Neural cell (in vitro differentiated cells): ENCODE results near the gene MEGF9. TPM values are rescaled to one million over a fixed set of nuclear protein-coding genes. Genes with fewer than 3 reads are reported as not detected.

Experiments used
- H2AFZ ChIP-seq: fragments of 200-600, 300-800 bp; sonication (generic), shearing (Covaris generic); 2 replicates; pipeline ENCODE4 v1.6.0; 2014; ENCODE audit warnings: low read depth, mild to moderate bottlenecking, antibody characterized with exemption, low read length, moderate library complexity
- H3F3A ChIP-seq: fragments of 200-600 bp; shearing (Covaris generic); 2 replicates; pipeline ENCODE4 v1.6.1; 2016; ENCODE audit warnings: mild to moderate bottlenecking, moderate library complexity, mixed read lengths, antibody characterized with exemption, low read length; ENCODE audit not compliant: insufficient read depth, poor library complexity, severe bottlenecking
- H3K27ac ChIP-seq: fragments of 200-600, 300-800 bp; sonication (generic), shearing (Covaris generic); 2 replicates; pipeline ENCODE4 v1.5.1; 2014; ENCODE audit warnings: mild to moderate bottlenecking, low read length, moderate library complexity
- H3K27me3 ChIP-seq: fragments of 300-800, 200-600 bp; sonication (generic), shearing (Covaris generic); 2 replicates; pipeline ENCODE4 v1.6.0; 2014; ENCODE audit warnings: mild to moderate bottlenecking, low read depth, low read length, moderate library complexity; ENCODE audit not compliant: insufficient read depth
- H3K36me3 ChIP-seq: fragments of 300-800, 200-600 bp; sonication (generic), shearing (Covaris generic); 2 replicates; pipeline ENCODE4 v1.5.1; 2014; ENCODE audit warnings: mild to moderate bottlenecking, antibody characterized with exemption, low read length, moderate library complexity; ENCODE audit not compliant: insufficient read depth
- H3K4me2 ChIP-seq: fragments of 300-800, 200-600 bp; sonication (generic), shearing (Covaris generic); 2 replicates; pipeline ENCODE4 v1.6.0; 2014; ENCODE audit warnings: mild to moderate bottlenecking, low read length
- H3K4me3 ChIP-seq: fragments of 300-800, 200-600 bp; sonication (generic), shearing (Covaris generic); 2 replicates; pipeline ENCODE4 v1.5.1; 2014; ENCODE audit warnings: mild to moderate bottlenecking, low read length, moderate library complexity
- H3K79me2 ChIP-seq: fragments of 200-600 bp; shearing (Covaris generic); replicated peaks from 2 replicates; pipeline ENCODE4 v1.6.0; 2014; ENCODE audit warnings: mild to moderate bottlenecking, low read length, moderate library complexity; ENCODE audit not compliant: insufficient read depth
- H3K9ac ChIP-seq: fragments of 300-800, 200-600 bp; sonication (generic), shearing (Covaris generic); 2 replicates; pipeline ENCODE4 v1.6.1; 2016; ENCODE audit warnings: mild to moderate bottlenecking, low read length, mixed read lengths
- H3K9me2 ChIP-seq: fragments of 200-600 bp; shearing (Covaris generic); 2 replicates; pipeline ENCODE4 v1.6.1; 2016; ENCODE audit warnings: mild to moderate bottlenecking, low read length, mixed read lengths; ENCODE audit not compliant: insufficient read depth
- H3K9me3 ChIP-seq: fragments of 200-600, 300-800 bp; sonication (generic), shearing (Covaris generic); 2 replicates; pipeline ENCODE4 v1.6.1; 2016; ENCODE audit warnings: mild to moderate bottlenecking, mixed run types, low read length, moderate library complexity, mixed read lengths
- H4K20me1 ChIP-seq: fragments of 200-600 bp; shearing (Covaris generic); 2 replicates; pipeline ENCODE4 v1.6.1; 2016; ENCODE audit warnings: mild to moderate bottlenecking, mixed run types; ENCODE audit not compliant: insufficient read depth
- CTCF ChIP-seq: fragments of 450-650 bp; IDR thresholded peaks from 2 replicates; pipeline ENCODE4 v1.5.1; 2014; ENCODE audit warnings: antibody characterized with exemption, mild to moderate bottlenecking, moderate library complexity; ENCODE audit not compliant: poor library complexity, severe bottlenecking
- EP300 ChIP-seq: fragments of 450-650 bp; conservative IDR thresholded peaks from 2 replicates; pipeline ENCODE4 v1.6.1; 2014; ENCODE audit warnings: antibody characterized with exemption, mild to moderate bottlenecking, moderate library complexity; ENCODE audit not compliant: poor library complexity, severe bottlenecking
- EZH2 ChIP-seq: fragments of 200-600, 300-800 bp; shearing (Covaris generic), sonication (generic); IDR thresholded peaks from 2 replicates; pipeline ENCODE4 v1.6.1; 2014; ENCODE audit warnings: antibody characterized with exemption, low read length, borderline replicate concordance, mild to moderate bottlenecking; ENCODE audit not compliant: insufficient read depth, poor library complexity, severe bottlenecking
- MXI1 ChIP-seq: fragments of 450-650 bp; conservative IDR thresholded peaks from 2 replicates; pipeline ENCODE4 v1.6.1; 2014; ENCODE audit warnings: antibody characterized with exemption, mild to moderate bottlenecking; ENCODE audit not compliant: poor library complexity, severe bottlenecking
- POLR2AphosphoS5 ChIP-seq: IDR thresholded peaks from 2 replicates; pipeline ENCODE4 v1.6.1; 2012
- RAD21 ChIP-seq: fragments of 450-650 bp; conservative IDR thresholded peaks from 2 replicates; pipeline ENCODE4 v1.6.1; 2014; ENCODE audit warnings: antibody characterized with exemption, mild to moderate bottlenecking, moderate library complexity
- REST ChIP-seq: IDR thresholded peaks from 2 replicates; pipeline ENCODE4 v1.6.1; 2012; ENCODE audit warnings: borderline replicate concordance
- SMC3 ChIP-seq: fragments of 450-650 bp; conservative IDR thresholded peaks from 2 replicates; pipeline ENCODE4 v1.6.1; 2014; ENCODE audit warnings: antibody characterized with exemption, mild to moderate bottlenecking, moderate library complexity; ENCODE audit not compliant: poor library complexity
- TAF1 ChIP-seq: IDR thresholded peaks from 2 replicates; pipeline ENCODE4 v1.6.1; 2012; ENCODE audit warnings: low read depth
- polyA plus RNA-seq: library from polyadenylated mRNA; depleted of rRNA; stranded (reverse); fragments of >200 nt; gene quantifications from 2 replicates; pipeline ENCODE4 v1.2.3, GENCODE V29; 2014

Gene MEGF9
- polyA plus RNA-seq, 1 donor from 2014 or later: 35.0 TPM

GRCh38 chr9:120659676-120660075, 54.6 kb downstream of the MEGF9 start:
- no peaks in the 10 kb centered on the region for H4K20me1 ChIP-seq
- no peaks in the 10 kb centered on the region for H3F3A ChIP-seq
- TF ChIP-seq TAF1 (no peak), POLR2AphosphoS5 (no peak), MXI1 (no peak), RAD21 (no peak), SMC3 (no peak), EP300 (no peak), EZH2 (no peak), CTCF (no peak), REST (no peak)
- H3K9ac ChIP-seq: no peak overlapping the region
- H3K27me3 ChIP-seq: no peaks in the 10 kb centered on the region
- H3K4me2 ChIP-seq: no peak overlapping the region
- no peak overlapping the region for H3K4me3 ChIP-seq
- no peaks in the 10 kb centered on the region for H3K9me2 ChIP-seq
- no peak overlapping the region for H3K27ac ChIP-seq
- H3K79me2 ChIP-seq: peaks cover 9% of the 10 kb centered on the region
- no peak overlapping the region for H2AFZ ChIP-seq
- no peaks in the 10 kb centered on the region for H3K9me3 ChIP-seq
- no peaks in the 10 kb centered on the region for H3K36me3 ChIP-seq

- Histone ChIP-seq H3K36me3 (no peaks in the 10 kb centered on the region), H3F3A (no peaks in the 10 kb centered on the region)
These were observed 55.1 kb downstream of the MEGF9 start for GRCh38 chr9:120659209-120659608.

More at GRCh38 chr9:120659209-120659608, 55.1 kb downstream of the MEGF9 start:
- Histone ChIP-seq H3K4me2 (no peak overlapping the region), H3K27ac (no peak overlapping the region), H3K27me3 (no peaks in the 10 kb centered on the region), H2AFZ (no peak overlapping the region), H3K9me3 (no peaks in the 10 kb centered on the region), H3K9me2 (no peaks in the 10 kb centered on the region), H3K9ac (no peak overlapping the region), H3K79me2 (peaks cover 9% of the 10 kb centered on the region), H3K4me3 (no peak overlapping the region), H4K20me1 (no peaks in the 10 kb centered on the region)
- no peak for TF ChIP-seq REST
- TF ChIP-seq MXI1: no peak
- TF ChIP-seq RAD21: no peak
- no peak for TF ChIP-seq SMC3
- no peak for TF ChIP-seq POLR2AphosphoS5
- no peak for TF ChIP-seq EZH2
- no peak for TF ChIP-seq EP300
- no peak for TF ChIP-seq TAF1
- no peak for TF ChIP-seq CTCF
